Cardiac septum (tissue), 1 donor: ENCODE results near the gene MYH6. TPM values are rescaled to one million over a fixed set of nuclear protein-coding genes. Genes with fewer than 3 reads are reported as not detected.
"Not testable (repeated sequence)": the region's sequence is repeated elsewhere in the genome, so short reads cannot be mapped to it uniquely, and the experiment has no call there.

Source experiments
- DNase-seq: peaks from one replicate; pipeline ENCODE4 v3.0.0-alpha.2; 2020; ENCODE audit warnings: low spot score
- intact Hi-C: fragments of 100-400 bp; cut with DNase I; formaldehyde crosslinking; loops from one replicate; pipeline ENCODE4 v1.14.0; 2022
- total RNA-seq: library from RNA; stranded (reverse); fragmentation: NEBNext Ultra II Directional; extraction: Animal tissue kit (Norgen Biotek cat#: 25700); gene quantifications from one replicate; pipeline ENCODE4 v1.2.1, GENCODE V29; 2021
- donor health status: DM: no; HTN: no; CAD: no.

The MYH6 gene
- total RNA-seq, 1 donor from 2014 or later: 170 TPM

DNA sequence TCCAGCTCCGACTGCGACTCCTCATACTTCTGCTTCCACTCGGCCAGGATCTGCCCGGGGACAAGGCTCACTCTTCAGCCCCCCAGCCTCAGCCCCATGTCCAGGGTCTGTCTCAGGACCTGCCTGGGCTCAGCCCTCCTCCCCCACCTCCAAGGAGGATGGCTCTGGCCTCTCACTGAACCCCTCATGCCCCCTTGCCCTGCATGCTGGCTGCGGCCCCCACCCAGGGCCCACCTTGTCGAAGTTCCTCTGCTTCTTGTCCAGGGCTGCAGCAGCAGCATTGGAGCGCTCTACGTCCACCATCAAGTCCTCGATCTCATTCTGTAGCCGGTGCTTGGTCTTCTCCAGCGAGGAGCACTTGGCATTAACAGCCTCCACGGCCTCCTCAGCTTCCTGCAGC, 9.2 kb upstream of the MYH6 start:
- DNase-seq, intact Hi-C loops: not testable (repeated sequence)

DNA sequence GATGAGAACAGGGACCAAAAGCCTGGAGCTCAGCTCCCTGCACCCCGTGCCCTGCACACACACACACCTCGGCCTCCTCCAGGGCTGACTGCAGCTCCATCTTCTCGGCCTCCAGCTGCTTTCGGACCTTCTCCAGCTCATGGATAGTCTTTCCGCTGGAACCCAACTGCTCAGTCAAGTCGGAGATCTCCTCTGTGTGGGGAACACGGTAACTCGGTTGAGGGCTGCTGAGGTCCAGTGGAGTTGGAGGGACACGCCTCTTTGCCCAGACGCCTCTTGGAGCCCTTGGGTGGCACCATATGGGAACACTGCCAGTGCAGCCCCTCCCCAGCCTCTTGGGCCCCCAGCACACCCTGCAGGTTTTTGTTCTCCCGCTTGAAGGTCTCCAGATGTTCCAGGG, 8.7 kb upstream of the MYH6 start:
- DNase-seq: no peak
- intact Hi-C loops: no loop called here

DNA sequence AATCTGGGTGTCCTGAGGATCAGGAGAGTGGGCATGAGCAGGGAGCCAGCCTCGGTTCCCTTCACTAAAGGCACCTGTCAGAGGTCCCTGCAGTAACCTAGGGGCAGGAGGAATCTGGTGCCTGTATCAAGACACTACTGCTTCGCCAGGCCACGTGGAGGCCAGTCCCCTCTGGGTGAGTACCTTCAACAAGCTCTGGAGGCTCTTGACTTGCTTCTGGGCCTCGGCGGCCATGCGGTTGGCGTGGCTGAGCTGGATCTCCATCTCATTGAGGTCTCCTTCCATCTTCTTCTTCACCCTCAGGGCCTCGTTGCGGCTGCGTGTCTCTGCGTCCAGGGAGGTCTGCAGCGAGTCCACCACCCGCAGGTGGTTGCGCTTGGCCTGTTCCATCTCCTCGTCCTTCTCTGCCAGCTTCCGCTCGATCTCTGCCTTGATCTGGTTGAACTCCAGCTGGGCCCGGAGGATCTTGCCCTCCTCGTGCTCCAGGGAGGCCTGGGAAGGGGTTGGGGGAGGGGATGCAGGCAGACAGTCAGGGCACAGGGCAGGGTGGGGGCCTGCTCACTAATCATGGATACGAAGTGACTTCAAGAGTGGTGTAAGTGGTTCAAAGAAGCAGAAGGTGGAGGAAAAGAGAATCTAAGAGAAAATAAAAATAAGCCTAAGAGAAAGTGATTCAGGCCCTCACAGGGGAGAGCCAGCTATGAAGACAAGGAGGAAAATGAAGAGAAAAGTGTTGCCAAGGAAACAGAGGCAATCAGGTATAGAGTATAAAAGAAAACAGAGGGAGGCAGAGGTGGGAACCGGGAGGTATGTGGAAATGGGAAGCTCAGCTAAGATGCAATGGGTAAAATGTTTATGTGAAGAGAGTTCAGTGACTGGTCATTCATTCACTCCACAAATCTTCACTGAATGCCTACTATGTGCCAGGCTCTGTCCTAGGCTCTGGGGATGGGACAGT, 8.0 kb upstream of the MYH6 start:
- intact Hi-C loops: no loop called here
- DNase-seq: no peak

DNA sequence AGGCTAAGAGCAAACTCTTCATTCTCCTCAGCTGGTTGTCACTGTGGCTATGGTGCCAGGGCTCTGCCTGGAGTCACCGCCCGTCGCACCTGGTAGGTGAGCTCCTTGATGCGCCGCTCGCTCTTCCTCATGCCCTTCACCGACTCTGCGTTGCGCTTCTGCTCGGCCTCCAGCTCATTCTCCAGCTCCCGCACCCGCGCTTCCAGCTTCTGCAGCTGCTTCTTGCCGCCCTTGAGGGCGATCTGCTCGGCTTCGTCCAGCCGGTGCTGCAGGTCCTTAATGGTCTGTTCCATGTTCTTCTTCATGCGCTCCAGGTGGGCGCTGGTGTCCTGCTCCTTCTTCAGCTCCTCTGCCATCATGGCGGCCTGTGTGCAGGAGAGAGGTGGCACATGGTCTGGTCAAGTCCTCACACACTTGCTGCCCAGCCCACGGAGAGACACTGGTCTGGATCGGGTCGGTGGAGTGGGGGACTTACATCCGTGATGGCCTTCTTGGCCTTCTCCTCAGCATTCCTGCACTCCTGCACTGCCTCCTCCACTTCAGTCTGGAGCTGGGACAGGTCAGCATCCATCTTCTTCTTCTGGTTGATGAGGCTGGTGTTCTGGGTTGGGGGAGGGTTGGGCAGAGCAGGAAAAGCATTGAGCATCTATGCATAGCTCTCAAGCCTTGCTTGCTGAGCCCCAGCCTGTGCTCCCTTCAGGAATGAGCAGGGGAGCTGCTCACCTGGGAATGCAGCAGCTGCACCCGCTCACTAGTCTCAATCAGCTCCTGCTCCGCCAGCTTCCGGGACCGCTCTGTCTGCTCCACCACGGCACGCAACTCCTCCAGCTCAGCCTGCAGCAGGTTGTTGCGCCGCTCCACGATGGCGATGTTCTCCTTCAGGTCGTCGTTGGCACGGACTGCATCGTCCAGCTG, 7.1 kb upstream of the MYH6 start:
- intact Hi-C loops: no loop called here
- no peak for DNase-seq

DNA sequence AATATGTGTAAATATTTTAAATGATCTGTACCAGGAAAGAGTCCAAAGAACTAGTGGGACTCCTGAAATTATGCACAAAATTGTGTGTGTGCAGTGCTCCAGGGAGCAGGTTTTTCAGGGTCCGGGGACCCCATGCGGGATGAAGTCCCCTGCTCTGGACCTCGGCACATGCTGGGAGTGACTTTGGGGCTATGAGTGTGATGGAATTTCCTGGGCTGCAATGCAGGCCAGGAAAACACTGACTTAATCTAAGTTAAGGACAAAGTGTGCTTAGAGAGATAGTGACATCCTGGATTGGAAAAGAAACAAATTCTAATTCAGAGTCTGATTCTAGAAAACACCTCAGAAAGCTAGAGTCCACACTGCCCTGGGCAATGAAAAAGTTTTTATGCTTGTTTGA, 6.2 kb upstream of the MYH6 start:
- intact Hi-C loops: no loop called here
- no peak for DNase-seq

DNA sequence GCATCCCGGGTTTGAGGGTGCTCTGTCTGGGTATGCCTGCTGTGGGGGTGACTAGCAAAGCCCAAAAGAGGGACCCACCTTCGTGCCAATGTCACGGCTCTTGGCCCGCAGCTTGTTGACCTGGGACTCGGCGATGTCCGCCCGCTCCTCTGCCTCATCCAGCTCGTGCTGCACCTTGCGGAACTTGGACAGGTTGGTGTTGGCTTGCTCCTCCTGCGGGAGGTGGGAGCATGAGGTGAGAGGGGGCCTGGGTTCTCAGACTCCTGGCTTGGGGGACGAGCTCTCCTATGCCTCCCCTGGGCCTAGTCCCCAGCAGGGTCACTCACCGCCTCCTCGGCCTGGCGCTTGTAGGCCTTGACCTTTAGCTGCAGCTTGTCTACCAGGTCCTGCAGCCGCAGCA, 5.6 kb upstream of the MYH6 start:
- no peak for DNase-seq

DNA sequence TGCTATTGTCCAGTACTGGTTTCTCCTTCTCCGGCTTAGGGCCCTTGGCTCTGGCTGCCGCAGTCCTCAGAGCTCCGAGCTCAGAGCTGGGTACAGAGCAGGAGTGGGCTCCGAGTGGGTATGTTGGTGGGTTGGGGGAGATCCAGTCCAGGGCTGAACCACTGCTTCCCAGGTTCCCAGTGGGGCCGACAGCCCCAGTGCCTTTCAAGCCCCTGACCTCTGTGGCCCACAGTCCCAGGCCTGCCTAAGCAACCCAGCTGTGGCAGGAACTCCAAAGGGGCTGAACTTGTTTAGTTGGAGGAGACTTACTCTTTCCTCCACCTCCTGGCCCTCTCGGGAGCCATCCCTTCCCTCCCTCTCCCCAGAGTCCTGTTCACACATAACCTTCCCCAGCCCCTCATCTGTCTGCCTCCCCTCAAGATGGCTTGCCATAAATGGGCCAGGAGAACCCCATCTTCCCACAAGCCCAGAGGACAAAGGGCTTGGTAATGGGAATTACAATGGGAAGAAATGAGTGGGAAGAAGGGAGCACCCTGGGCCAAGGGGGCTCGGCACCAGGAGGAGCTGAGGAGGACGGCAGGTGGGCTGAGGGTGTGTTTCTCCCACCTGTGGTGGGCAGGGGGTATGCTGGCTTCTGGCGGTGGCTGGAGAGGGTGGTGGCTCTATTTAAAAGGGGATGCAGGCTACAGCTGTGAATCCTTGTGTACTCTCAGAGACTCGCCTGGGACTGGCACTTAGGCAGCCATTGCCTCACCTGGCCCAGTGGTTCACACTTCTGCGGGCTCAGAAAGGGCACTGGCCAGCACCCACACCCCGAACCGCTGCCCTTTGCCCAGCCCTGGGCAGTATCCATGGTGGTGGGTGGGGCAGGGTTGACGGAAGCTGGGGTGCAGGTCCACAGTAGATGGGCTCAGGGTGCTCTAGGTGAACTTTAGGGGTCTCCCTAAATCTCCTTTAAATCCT, 3.8 kb upstream of the MYH6 start:
- intact Hi-C loops: no loop called here
- DNase-seq: no peak

More for the DNA sequence above, 5.6 kb upstream of the MYH6 start:
- intact Hi-C loops: no loop called here

DNA sequence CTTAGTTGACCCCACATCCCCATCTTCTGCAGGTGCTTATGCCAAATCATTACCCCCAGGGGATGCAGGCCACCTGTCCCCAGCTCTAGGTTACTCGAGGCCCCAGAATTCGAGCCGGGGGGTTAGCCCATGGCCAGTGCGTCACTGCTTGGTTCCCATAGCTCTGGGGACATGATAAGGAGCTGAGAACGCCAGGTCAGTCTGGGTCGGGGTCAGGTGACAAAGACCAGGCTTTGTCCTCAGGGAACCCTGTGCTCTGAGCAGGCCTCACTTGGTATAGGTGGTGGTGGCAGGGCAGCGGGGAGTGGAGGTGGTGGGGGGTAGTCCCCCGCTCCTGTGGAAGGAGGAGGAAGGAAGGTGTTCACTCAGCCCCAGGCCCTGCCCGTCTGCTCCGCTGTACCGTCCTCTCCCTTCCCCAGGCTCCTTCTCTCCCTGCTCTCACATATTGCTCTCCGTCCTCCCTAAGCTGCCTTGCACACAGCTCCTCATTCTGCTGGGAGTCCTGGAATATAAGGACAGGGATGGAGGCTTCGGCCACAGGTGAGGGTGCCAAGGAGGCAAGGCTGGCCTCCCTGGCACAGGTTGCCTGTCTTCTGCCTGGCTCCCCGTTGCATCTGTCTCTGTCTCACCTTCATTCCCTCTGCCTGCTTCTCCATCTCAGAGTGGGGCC, 2.0 kb upstream of the MYH6 start:
- intact Hi-C loops: no loop called here
- DNase-seq: no peak

DNA sequence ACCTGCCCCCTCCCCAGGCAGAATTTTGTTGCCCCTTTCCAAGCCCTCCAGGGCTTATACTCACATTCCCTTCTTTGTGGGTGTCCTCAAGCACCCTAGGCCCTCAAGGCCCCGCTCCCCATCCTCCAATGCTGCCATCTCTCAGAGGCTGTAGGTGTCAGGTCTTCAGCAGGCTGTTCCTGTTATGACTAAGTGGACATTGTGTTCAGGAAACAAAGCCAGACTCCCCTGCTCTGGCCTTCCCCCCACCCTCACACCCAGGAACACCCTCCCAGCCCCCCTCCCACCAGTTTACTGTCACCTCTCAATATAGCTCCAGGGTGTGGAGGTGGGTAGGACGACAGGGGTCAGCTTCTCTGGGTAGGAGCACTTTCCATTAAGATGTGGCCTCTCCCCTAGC, 1.4 kb upstream of the MYH6 start:
- intact Hi-C loops: no loop called here

DNA sequence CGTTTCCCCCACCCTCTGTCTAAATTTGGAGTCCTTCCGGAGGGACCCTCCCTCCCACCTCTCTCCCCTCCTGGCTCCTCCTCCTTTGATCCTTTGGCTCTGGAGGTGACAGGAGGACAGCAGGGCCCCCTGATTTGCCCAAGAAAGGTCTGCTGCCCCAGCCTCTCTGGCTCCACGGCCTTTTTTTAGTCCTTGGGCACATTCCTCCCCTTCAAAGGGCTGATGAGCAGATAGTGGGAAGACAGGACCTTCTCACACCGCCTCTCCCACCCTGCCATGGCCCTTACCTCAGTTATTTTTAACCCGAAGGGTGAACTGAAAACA, 196 bp upstream of the MYH6 start:
- intact Hi-C loops: no loop called here
- DNase-seq: no peak

More for the DNA sequence above, 1.4 kb upstream of the MYH6 start:
- no peak for DNase-seq

DNA sequence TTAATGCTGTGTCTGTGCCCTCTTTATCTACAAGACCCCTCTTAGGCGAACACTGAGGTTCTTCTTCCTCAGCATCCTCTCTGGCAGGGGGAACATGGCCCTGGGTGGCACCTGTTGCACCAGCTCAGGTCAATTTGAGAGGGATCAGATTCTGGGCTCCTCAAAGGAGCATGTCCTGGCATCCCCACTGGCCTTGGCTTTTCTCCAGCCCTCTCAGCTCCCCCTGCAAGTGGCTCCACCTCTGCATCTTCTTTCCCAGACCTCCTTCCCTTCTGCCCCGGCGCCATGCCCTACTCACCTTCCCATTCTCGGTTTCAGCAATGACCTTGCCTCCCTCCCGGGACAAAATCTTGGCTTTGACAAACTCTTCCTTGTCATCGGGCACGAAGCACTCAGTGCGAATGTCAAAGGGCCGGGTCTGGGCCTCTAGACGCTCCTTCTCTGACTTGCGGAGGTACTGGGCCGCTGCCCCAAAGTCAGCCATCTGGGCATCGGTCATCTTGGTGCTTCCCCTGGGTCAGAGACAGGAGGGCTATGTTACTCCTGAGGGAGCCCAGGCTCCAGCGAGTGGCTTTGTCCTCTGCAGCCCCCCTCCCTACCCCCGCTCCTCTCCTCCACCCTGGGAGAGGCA, 1.2 kb downstream of the MYH6 start:
- no peak for DNase-seq

DNA sequence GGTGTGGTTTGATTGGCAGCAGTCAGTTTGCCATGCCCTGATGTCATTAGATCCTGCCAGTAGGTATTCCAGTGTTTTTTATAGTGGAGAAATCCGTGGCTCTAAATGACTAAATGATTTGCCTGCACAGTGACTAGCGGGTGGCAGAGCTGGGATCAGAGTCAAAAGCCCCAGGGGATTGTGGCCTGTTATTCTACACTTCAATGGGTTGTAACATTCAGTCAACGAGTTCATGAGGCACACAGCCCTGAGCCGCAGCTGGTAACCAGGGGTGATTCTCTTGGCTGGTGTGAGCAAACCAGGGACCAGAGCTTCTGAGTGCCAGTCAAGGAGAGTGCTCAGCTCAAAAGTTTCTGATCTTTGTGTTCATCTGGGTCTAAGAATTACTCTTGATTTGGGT, 1.8 kb downstream of the MYH6 start:
- no peak for DNase-seq
- intact Hi-C loops: no loop called here

More for the DNA sequence above, 1.2 kb downstream of the MYH6 start:
- intact Hi-C loops: no loop called here

DNA sequence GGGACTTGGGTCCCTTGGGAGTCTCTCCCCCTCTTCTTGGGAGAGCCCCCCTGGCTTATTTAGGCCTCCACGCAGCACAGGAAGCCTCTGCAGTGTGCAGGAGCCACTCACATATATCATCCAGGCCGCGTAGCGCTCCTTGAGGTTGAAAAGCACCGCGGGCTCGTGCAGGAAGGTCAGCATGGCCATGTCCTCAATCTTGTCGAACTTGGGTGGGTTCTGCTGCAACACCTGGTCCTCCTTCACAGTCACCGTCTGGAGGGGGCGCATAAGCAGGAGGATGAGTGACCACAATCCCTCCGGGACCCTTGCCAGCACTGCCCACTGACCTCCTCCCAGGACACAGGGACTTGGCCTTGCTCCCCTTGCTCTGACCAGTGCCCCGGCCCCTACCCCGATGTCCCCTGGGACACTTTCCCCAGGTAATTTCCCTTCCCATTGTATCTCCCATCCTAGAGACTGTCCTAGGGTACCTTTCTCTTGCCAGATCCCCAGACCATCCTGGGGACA, 2.5 kb downstream of the MYH6 start:
- no peak for DNase-seq
- intact Hi-C loops: no loop called here

DNA sequence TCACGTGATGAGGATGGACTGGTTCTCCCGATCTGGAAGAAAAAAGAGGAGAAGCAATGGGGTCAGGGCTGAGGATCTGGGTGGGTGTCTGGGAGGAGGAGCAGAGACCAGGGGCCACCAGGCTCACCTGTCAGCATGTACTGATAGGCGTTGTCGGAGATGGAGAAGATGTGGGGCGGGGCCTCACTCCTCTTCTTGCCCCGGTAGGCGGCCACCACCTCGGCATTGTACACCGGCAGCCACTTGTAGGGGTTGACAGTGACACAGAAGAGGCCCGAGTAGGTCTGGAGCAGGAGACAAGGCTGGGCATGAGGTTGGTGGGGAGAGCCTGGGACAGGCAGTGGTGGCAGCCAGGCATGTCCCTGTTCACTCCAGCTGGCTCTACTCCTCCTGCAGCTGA, 3.0 kb downstream of the MYH6 start:
- intact Hi-C loops: no loop called here
- DNase-seq: no peak

DNA sequence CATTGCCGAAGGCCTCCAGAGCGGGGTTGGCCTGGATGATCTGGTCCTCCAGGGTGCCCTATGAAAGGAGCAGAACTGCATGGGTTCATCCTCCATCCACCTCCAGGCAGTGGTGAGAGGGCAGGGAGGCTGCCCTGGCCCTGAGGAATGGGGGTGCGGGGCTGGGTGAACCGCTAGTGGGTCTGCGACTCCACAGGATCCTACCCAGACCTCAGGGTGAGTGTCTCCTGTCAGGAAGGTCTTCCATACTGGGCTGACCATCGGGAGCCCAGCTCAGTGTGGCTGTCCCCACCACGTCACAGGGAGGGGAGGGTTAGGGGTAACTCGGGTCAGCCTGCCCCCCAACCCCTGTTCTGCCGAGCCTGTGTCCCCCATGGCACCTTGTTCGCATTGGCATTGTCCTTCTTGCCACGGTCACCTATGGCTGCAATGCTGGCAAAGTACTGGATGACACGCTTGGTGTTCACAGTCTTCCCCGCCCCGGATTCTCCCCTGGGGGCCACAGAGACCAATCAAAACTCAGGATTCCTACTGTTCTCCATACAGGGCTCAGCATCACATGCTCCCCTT, 3.7 kb downstream of the MYH6 start:
- DNase-seq: no peak
- intact Hi-C loops: no loop called here

DNA sequence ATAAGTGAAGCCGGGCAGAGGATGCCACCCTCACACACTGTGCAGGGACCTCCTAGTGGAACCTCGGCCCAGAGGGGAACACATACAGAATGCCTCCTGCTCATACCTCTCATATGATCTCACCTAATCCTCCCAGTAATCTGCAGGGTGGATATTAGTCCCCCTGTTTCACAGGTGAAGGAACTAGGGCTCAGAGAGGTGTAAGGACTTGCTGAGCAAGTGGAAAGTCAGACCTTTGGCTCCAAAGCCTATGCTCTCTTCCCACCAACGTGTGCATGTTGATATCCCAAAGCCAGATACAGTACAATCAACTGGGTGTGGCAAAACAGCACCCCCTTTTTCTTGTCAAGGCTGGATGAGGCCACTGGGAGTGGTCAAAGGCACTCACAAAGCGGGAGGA, 4.2 kb downstream of the MYH6 start:
- intact Hi-C loops: no loop called here
- no peak for DNase-seq

DNA sequence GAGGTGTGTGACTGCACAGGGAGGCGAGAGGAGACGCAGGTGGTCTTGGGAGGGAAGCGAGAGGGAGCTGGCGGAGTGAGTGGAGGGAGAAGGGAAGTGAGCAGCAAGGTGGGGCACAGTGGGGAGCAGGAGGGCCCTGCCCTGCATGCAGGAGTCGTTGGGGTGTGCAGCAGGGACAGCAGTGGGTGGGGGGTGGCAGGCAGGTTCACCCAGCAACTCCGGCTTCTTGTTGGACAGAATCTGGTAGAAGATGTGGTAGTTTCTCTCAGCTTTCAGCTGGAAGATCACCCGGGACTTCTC, 5.0 kb downstream of the MYH6 start:
- intact Hi-C loops: no loop called here
- no peak for DNase-seq
